ENCODE measurements around the gene C9orf50. TPM values are rescaled to one million over a fixed set of nuclear protein-coding genes. Genes with fewer than 3 reads are reported as not detected.
"Not testable (repeated sequence)": the region's sequence is repeated elsewhere in the genome, so short reads cannot be mapped to it uniquely, and the experiment has no call there.

The C9orf50 gene
- total RNA-seq, 1 experiment from 2014 or later, result not detected

- DNase-seq (ENCODE audit: low read depth, low spot score), result no peak
- in situ Hi-C loops (cut with HindIII; ENCODE audit: low pct_unique_long_range_greater_than_20kb, low sequenced_read_pairs), result no loop called here
These were observed 16.7 kb downstream of the C9orf50 start for GRCh38 chr9:129604056-129604765.

DNA sequence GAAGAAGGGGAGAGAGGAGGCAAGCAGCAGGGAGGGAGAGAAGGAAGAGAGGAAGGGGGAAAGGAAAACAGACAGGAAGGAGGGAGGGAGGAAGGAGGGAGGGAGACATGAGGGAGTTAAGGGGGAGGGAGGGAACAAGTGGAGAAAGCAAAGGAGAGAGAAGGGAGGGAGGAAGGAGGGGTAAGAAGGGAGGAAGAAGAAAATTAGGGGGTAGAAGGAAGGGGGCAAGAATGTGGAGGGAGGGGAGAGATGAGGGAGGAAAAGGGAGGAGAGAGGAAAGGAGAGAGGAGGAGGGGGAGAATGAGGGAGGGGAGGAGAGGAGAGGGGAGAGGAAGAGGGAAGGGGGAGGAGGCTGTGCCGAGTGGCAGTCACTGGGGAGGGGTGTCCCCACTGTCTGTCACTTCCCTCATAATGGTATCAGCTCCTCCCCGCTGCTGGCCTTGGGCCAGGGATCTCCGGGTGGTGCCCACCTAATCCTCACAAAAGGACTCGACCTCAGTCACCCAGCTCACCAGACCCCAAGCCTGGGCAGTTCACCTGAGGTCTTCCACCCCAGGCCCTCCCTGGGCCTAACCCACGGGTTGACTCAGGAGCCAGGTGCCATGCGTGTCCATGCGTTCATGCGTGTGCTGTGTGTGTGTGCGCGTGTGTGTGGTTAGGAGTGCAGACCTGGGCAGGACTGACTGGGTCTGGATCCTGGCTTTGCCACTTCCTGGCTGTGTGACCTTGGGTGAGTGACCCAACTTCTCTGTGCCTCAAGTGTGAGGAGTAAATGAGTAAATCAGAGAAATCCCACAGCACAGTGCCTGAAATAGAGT lies 18.1 kb downstream of the C9orf50 start:
- in situ Hi-C loops (cut with HindIII; ENCODE audit: low pct_unique_long_range_greater_than_20kb, low sequenced_read_pairs), result no loop called here
- DNase-seq (ENCODE audit: low read depth, low spot score), result no peak

DNA sequence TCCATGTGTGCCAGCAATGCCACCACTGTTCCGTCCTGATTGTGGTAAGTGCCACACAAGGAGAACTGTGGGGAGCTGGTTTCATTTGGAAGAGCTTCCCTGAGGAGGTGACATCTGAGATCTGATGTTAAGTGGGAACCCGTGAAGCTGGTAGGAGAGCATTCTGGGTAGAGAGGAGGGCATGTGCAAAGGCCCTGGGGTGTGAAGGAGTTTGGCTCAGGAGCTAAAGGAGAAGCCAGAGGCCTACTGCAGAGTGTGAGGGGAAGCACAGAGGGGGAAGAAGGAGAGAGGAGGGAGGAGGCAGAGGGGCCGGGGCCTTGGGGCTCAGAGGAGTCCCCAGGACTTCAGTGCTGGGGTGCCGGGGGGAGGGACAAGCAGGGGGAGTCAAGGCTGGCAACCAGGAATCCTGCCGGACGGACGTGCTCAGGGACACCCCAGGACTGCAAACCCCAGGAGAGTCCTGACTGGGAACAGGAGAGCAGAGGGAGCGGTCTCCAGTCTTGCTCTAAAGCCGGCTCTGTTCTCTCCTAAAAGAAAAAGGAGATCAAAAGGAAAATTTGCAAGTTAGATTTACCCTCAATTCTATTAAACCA lies 19.7 kb downstream of the C9orf50 start:
- in situ Hi-C loops (cut with HindIII; ENCODE audit: low pct_unique_long_range_greater_than_20kb, low sequenced_read_pairs), result no loop called here

GRCh38 chr9:129598089-129598596 lies 22.8 kb downstream of the C9orf50 start:
- in situ Hi-C loops (cut with HindIII; ENCODE audit: low pct_unique_long_range_greater_than_20kb, low sequenced_read_pairs), result no loop called here
- DNase-seq (ENCODE audit: low read depth, low spot score), result no peak

More for the DNA sequence above, 19.7 kb downstream of the C9orf50 start:
- no peak for DNase-seq (ENCODE audit: low read depth, low spot score)

DNA sequence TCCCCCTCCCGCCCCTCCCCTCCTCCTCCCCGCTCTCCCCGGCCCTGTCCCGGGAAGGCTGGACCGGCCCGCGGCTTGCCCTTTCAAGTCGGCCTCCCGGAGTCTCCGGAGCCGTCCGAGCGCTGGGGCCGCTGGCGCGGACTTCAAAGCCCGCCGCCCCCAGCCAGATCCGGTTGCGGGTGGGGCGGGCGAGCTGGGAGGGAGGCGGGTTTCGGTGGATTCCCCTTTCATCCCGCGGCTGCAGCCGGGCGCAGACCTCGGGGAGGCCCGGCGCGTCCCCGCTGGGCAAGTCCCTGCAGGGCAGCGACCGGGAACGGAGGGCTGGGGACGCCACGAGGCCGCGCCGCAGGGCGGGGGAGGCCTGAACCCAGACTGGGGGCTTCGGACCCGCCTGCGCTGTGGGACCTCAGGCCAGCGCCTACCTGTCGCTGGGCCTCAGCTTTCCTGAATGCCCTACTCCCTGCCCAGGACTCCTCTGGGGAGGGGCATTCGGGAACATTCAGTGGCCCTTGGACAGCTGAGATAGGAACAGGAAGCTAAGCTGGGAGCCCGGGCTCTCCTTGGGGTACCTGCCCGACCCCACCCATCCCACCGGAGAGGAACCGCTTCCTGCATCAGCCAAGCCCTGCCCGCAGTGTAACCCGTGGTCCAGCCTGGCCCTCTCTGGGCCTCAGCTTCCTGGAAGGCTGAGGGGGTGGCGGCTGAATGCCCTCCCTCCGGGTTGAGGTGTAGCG lies 23.4 kb downstream of the C9orf50 start:
- in situ Hi-C loops (cut with HindIII; ENCODE audit: low pct_unique_long_range_greater_than_20kb, low sequenced_read_pairs), result no loop called here
- DNase-seq (ENCODE audit: low read depth, low spot score), result no peak

DNA sequence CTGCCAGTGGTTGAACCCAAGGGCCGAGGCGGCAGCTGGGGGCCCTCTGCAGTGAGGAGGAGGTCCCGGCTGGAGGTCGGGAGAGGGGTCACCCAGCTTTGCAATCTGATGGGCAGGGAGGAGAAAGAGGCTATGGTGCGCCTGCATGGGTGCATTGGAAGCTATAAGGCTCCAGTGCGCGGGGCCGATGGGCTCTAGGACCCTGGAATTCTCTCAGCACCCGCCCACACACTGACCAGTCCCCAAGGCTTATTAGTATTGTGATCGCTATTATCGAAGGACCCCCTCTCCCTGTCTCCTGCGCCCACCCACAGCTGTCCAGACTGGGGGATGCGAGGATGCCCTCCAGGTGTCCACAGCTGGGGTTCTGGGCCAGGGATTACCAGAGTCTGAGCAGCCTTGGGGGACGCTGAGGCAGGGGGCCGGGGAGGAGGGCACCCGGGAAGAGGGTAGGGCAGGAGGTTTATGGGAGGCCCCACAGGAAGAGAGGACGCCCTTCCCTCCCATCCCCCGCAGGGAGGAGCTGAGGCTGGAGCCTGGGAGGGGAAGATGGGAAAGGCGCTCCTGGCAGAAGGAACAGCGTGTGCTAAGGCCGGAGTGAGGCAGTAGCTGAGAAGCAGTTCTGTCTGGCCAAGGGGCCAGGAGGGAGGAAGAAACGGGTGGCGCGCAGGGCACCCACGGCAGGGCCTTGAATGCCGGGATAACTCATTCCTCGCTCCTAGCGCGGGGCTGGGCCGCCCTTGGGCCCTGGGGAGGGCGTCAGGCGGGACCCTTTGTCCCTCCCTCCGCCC lies 24.2 kb downstream of the C9orf50 start:
- no peak for DNase-seq (ENCODE audit: low read depth, low spot score)
- in situ Hi-C loops (cut with HindIII; ENCODE audit: low pct_unique_long_range_greater_than_20kb, low sequenced_read_pairs), result no loop called here

- in situ Hi-C loops (cut with HindIII; ENCODE audit: low pct_unique_long_range_greater_than_20kb, low sequenced_read_pairs), result no loop called here
- no peak for DNase-seq (ENCODE audit: low read depth, low spot score)
These were observed 24.9 kb downstream of the C9orf50 start for GRCh38 chr9:129595903-129596540.

DNA sequence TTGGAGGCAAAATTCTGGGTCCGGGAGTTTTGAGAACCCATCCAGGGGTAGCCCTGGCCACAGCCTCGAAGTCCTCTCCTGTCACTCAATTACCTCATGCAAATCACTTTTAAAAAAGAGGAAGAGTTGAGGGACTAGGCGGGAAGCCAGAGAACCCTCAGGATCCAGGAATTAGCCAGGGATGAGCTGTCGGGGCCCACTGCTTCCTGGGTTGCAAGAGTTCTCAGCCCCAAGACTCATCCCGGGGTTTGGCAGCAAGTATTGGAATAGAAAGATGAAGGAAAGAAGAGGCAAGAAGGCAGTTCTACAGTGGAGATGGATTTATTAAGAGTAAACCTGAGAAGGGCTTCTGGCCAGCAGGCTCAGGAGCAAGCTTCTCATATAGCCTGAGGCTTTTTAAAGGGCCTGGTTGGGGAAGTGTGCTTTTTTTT lies 25.6 kb downstream of the C9orf50 start:
- in situ Hi-C loops (cut with HindIII; ENCODE audit: low pct_unique_long_range_greater_than_20kb, low sequenced_read_pairs), result no loop called here
- no peak for DNase-seq (ENCODE audit: low read depth, low spot score)

- DNase-seq (ENCODE audit: low read depth, low spot score), result no peak
- in situ Hi-C loops (cut with HindIII; ENCODE audit: low pct_unique_long_range_greater_than_20kb, low sequenced_read_pairs), result no loop called here
These were observed 26.3 kb downstream of the C9orf50 start for GRCh38 chr9:129594632-129595031.

GRCh38 chr9:129592790-129593189 lies 28.1 kb downstream of the C9orf50 start:
- in situ Hi-C loops (cut with HindIII; ENCODE audit: low pct_unique_long_range_greater_than_20kb, low sequenced_read_pairs); DNase-seq (ENCODE audit: low read depth, low spot score): not testable (repeated sequence)

- in situ Hi-C loops (cut with HindIII; ENCODE audit: low pct_unique_long_range_greater_than_20kb, low sequenced_read_pairs), result no loop called here
- DNase-seq (ENCODE audit: low read depth, low spot score), result no peak
These were observed 29.0 kb downstream of the C9orf50 start for GRCh38 chr9:129591916-129592315.

GRCh38 chr9:129590466-129590865 lies 30.4 kb downstream of the C9orf50 start:
- in situ Hi-C loops (cut with HindIII; ENCODE audit: low pct_unique_long_range_greater_than_20kb, low sequenced_read_pairs), result no loop called here
- no peak for DNase-seq (ENCODE audit: low read depth, low spot score)

- in situ Hi-C loops (cut with HindIII; ENCODE audit: low pct_unique_long_range_greater_than_20kb, low sequenced_read_pairs), result no loop called here
- DNase-seq (ENCODE audit: low read depth, low spot score), result peak; percentile 43
These were observed 33.2 kb downstream of the C9orf50 start for GRCh38 chr9:129587487-129588262.

DNA sequence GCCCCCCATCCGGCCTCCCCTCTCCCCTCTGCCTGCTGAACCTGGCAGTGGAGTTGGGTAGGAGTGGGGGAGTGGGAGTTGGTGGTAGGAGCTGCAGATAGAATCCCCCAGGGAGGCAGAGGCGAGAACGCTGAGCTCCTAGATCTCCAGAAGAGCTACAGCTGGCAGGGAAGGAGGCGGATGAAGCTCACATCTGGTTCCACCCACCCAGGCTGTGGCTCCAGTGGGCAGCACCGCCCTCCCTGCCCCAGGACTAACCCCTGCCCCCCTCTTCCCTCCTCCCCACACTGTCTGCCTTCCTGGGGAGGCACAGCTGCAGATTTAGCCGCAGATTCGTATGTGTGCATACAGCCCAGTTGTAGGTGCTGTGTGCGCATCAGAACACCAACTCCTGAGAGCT lies 34.2 kb downstream of the C9orf50 start:
- in situ Hi-C loops (cut with HindIII; ENCODE audit: low pct_unique_long_range_greater_than_20kb, low sequenced_read_pairs), result no loop called here
- no peak for DNase-seq (ENCODE audit: low read depth, low spot score)

DNA sequence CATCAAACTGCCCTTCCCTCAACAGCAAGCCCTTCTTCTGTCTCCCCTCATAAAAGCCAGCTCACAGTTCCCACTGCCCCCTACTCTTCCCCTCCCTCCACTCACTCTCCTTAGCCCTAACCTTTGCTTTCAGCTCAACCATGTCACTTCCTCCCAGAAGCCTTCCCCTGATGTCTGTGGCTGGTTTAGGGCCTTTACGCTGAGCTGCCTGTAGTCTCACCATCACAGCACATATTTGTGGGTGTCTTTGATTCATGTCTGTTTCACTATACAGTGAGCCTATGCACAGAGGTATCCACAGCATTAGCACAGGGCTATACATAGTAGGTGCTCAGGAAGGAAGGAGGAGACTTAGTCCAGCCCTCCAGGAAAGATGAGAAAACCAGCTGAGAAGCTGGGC lies 34.7 kb downstream of the C9orf50 start:
- in situ Hi-C loops (cut with HindIII; ENCODE audit: low pct_unique_long_range_greater_than_20kb, low sequenced_read_pairs), result no loop called here
- no peak for DNase-seq (ENCODE audit: low read depth, low spot score)

GRCh38 chr9:129585352-129585751 lies 35.5 kb downstream of the C9orf50 start:
- no peak for DNase-seq (ENCODE audit: low read depth, low spot score)
- in situ Hi-C loops (cut with HindIII; ENCODE audit: low pct_unique_long_range_greater_than_20kb, low sequenced_read_pairs), result no loop called here
